Endothelial cell (in vitro differentiated cells): ENCODE data around the gene AKAP4. TPM values are rescaled to one million over a fixed set of nuclear protein-coding genes. Genes with fewer than 3 reads are reported as not detected.

ENCODE experiments used
- DNase-seq: peaks from one replicate; pipeline ENCODE4 v3.0.0; 2021; ENCODE audit warnings: low spot score
- H3K27ac Mint-ChIP-seq: one replicate; pipeline ENCODE4 v1.8.0; 2021; ENCODE audit warnings: mixed read lengths, inconsistent platforms; ENCODE audit not compliant: unreplicated experiment
- H3K27me3 Mint-ChIP-seq: one replicate; pipeline ENCODE4 v1.8.0; 2021; ENCODE audit warnings: mild to moderate bottlenecking, moderate library complexity, mixed read lengths, inconsistent platforms; ENCODE audit not compliant: unreplicated experiment
- H3K36me3 Mint-ChIP-seq: one replicate; pipeline ENCODE4 v1.8.0; 2021; ENCODE audit warnings: mild to moderate bottlenecking, low read depth, mixed read lengths, inconsistent platforms; ENCODE audit not compliant: unreplicated experiment
- H3K4me1 Mint-ChIP-seq: one replicate; pipeline ENCODE4 v1.8.0; 2021; ENCODE audit warnings: mild to moderate bottlenecking, mixed read lengths, inconsistent platforms; ENCODE audit not compliant: unreplicated experiment
- H3K4me3 Mint-ChIP-seq: one replicate; pipeline ENCODE4 v1.8.0; 2021; ENCODE audit warnings: mild to moderate bottlenecking, mixed read lengths, inconsistent platforms; ENCODE audit not compliant: unreplicated experiment
- H3K9me3 Mint-ChIP-seq: one replicate; pipeline ENCODE4 v1.8.0; 2021; ENCODE audit warnings: mixed read lengths, inconsistent platforms; ENCODE audit not compliant: unreplicated experiment
- CTCF ChIP-seq: fragments of 200-600 bp; sonication (generic); IDR thresholded peaks from one replicate; pipeline ENCODE4 v1.5.0; 2021; ENCODE audit warnings: antibody characterized with exemption; ENCODE audit not compliant: unreplicated experiment
- long read RNA-seq: library from polyadenylated mRNA; unstranded; transcript quantifications from one replicate; pipeline ENCODE4 v2.0.0, GENCODE V29; 2020; ENCODE audit not compliant: unreplicated experiment
- total RNA-seq: library from RNA; stranded (reverse); fragmentation: NEBNext Ultra II Directional; extraction: Animal tissue kit (Norgen Biotek cat#: 25700); gene quantifications from one replicate; pipeline ENCODE4 v1.2.1, GENCODE V29; 2021; ENCODE audit not compliant: unreplicated experiment

AKAP4 gene
- not detected for total RNA-seq
- long read RNA-seq, result 0 reads

- Mint-ChIP-seq H3K27ac (no peak within 1 kb of the TSS), H3K27me3 (no peaks in the 10 kb centered on the region), H3K36me3 (no peaks in the 10 kb centered on the region), H3K4me1 (no peaks in the 10 kb centered on the region), H3K9me3 (no peaks in the 10 kb centered on the region), H3K4me3 (no peak within 1 kb of the TSS)
- DNase-seq, result no peak
- TF ChIP-seq CTCF, result no peak
Measured at GRCh38 chrX:50200907-50201306, at the start of gene AKAP4. Gene AKAP4, minus strand, starts transcription at chrX:50201007. Its CDS starts 118 bp downstream, at chrX:50200889.

GRCh38 chrX:50211510-50211909 lies 10.7 kb upstream of the AKAP4 start:
- Mint-ChIP-seq H3K36me3 (no peaks in the 10 kb centered on the region), H3K9me3 (no peaks in the 10 kb centered on the region), H3K4me1 (no peaks in the 10 kb centered on the region), H3K4me3 (no peak overlapping the region), H3K27me3 (no peaks in the 10 kb centered on the region), H3K27ac (no peak overlapping the region)
- TF ChIP-seq CTCF, result peak; percentile 41
- DNase-seq, result peak; percentile 6

- no peak overlapping the region for H3K4me3 Mint-ChIP-seq
- no peak for TF ChIP-seq CTCF
- no peaks in the 10 kb centered on the region for H3K9me3 Mint-ChIP-seq
- no peak overlapping the region for H3K27ac Mint-ChIP-seq
- no peaks in the 10 kb centered on the region for H3K36me3 Mint-ChIP-seq
- no peaks in the 10 kb centered on the region for H3K27me3 Mint-ChIP-seq
- DNase-seq, result no peak
- H3K4me1 Mint-ChIP-seq, result no peaks in the 10 kb centered on the region
Measured at GRCh38 chrX:50206753-50207152, 5.9 kb upstream of the AKAP4 start.

GRCh38 chrX:50204364-50204899 lies 3.6 kb upstream of the AKAP4 start, which contains the start of gene CCNB3:
Gene CCNB3, plus strand, starts transcription at chrX:50204765. Its CDS starts 80,399 bp downstream, at chrX:50285164.
- TF ChIP-seq CTCF, result peak; percentile 68
- peak; percentile 46 for DNase-seq

DNA sequence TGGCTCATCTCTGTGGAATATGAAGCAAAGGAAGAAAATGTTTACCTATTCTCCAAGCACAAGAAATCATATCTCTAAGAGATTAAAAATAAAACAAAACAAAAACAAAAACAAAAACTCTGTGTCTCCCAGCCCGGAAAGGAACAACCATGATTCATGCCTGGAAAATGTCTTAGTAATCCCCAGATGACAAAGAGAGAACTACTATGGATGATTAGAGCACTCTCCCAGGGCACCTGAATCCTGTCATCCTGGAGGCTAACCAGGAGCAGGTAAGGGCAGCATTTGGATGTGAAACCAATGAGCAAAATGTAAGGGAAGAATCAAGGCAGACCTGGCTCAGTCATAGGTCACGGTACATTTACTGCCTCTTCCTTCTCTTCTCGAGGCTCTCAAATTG lies 1.7 kb upstream of the AKAP4 start:
- no peaks in the 10 kb centered on the region for H3K4me1 Mint-ChIP-seq
- no peaks in the 10 kb centered on the region for H3K9me3 Mint-ChIP-seq
- no peak overlapping the region for H3K4me3 Mint-ChIP-seq
- no peaks in the 10 kb centered on the region for H3K36me3 Mint-ChIP-seq
- no peaks in the 10 kb centered on the region for H3K27me3 Mint-ChIP-seq
- TF ChIP-seq CTCF, result no peak
- no peak for DNase-seq
- no peak overlapping the region for H3K27ac Mint-ChIP-seq

More at GRCh38 chrX:50204364-50204899, 3.6 kb upstream of the AKAP4 start, which contains the start of gene CCNB3:
- no peaks in the 10 kb centered on the region for H3K27me3 Mint-ChIP-seq
- H3K4me3 Mint-ChIP-seq, result peak within 1 kb of the TSS; percentile 78
- H3K4me1 Mint-ChIP-seq, result no peaks in the 10 kb centered on the region
- H3K27ac Mint-ChIP-seq, result peak within 1 kb of the TSS; percentile 63
- H3K36me3 Mint-ChIP-seq, result no peaks in the 10 kb centered on the region
- H3K9me3 Mint-ChIP-seq, result no peaks in the 10 kb centered on the region
